ENCODE measurements around the gene ULK1.

DNA sequence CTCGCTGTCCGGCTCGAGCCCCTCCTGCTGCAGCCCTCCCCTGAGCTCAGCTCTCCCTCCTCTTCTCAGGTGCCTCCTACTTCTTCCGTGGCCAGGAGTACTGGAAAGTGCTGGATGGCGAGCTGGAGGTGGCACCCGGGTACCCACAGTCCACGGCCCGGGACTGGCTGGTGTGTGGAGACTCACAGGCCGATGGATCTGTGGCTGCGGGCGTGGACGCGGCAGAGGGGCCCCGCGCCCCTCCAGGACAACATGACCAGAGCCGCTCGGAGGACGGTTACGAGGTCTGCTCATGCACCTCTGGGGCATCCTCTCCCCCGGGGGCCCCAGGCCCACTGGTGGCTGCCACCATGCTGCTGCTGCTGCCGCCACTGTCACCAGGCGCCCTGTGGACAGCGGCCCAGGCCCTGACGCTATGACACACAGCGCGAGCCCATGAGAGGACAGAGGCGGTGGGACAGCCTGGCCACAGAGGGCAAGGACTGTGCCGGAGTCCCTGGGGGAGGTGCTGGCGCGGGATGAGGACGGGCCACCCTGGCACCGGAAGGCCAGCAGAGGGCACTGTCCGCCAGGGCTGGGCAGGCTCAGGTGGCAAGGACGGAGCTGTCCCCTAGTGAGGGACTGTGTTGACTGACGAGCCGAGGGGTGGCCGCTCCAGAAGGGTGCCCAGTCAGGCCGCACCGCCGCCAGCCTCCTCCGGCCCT, 43.4 kb upstream of the ULK1 start:
- TF ChIP-seq CTCF (IDR thresholded peaks at IDR 0.05) (peak; percentile 41 to 76 (median 54)), POLR2A (IDR thresholded peaks at IDR 0.05) (no peak)

Measured in uterus (tissue), 2 donors.